BLaER1 treated with 17β-estradiol and CSF1 and Interleukin-3, amounts not matched to agents 10 nM and 100 nM (cell line): Measurements from ENCODE around the gene TEX2.

Source experiments
- H3K27ac ChIP-seq, 11 experiments: shearing (Covaris generic); formaldehyde crosslinking; 2 replicates each; pipeline ENCODE4 v1.8.1; 2022
- H3K27me3 ChIP-seq, 11 experiments: shearing (Covaris generic); formaldehyde crosslinking; 2 replicates each; pipeline ENCODE4 v1.8.1; 2022
- H3K36me3 ChIP-seq, 11 experiments: shearing (Covaris generic); formaldehyde crosslinking; 2 replicates each; pipeline ENCODE4 v1.8.1; 2022
- H3K4me1 ChIP-seq, 10 experiments: shearing (Covaris generic); formaldehyde crosslinking; 2 replicates each; pipeline ENCODE4 v1.8.1; 2022
- H3K4me2 ChIP-seq, 11 experiments: shearing (Covaris generic); formaldehyde crosslinking; 2 replicates each; pipeline ENCODE4 v1.8.1; 2022
- H3K4me3 ChIP-seq, 10 experiments: shearing (Covaris generic); formaldehyde crosslinking; 2 replicates each; pipeline ENCODE4 v1.8.1; 2022
- H3K9ac ChIP-seq, 11 experiments: shearing (Covaris generic); formaldehyde crosslinking; 2 replicates each; pipeline ENCODE4 v1.8.1; 2022
- H3K9me3 ChIP-seq, 11 experiments: shearing (Covaris generic); formaldehyde crosslinking; replicated peaks in 1 of 11; 2 replicates each; pipeline ENCODE4 v1.8.1; 2022
- H4K20me1 ChIP-seq, 11 experiments: shearing (Covaris generic); formaldehyde crosslinking; 2 replicates each; pipeline ENCODE4 v1.8.1; 2022
- Cebpa-rat ChIP-seq, 11 experiments: shearing (Covaris generic); IDR thresholded peaks; 2 replicates each; pipeline ENCODE4 v1.8.1; 2022

The TEX2 gene

GRCh38 chr17:64157669-64158180 is 105.3 kb downstream of the TEX2 start:
- H3K27ac ChIP-seq: no peak overlapping the region
- H3K9ac ChIP-seq: no peak overlapping the region
- no peak overlapping the region for H3K4me3 ChIP-seq
- H3K9me3 ChIP-seq: no peaks in the 10 kb centered on the region
- H3K4me1 ChIP-seq: peaks cover 22 to 43% (median 34%) of the 10 kb centered on the region in 10 experiments
- H3K36me3 ChIP-seq: peaks cover 11 to 58% (median 22%) of the 10 kb centered on the region in 11 experiments; a peak in 21 of 22 replicates
- no peaks in the 10 kb centered on the region for H4K20me1 ChIP-seq
- no peak for TF ChIP-seq Cebpa-rat (IDR thresholded peaks at IDR 0.05)
- no peak overlapping the region for H3K4me2 ChIP-seq
- no peaks in the 10 kb centered on the region for H3K27me3 ChIP-seq

GRCh38 chr17:64156670-64157069 is 106.4 kb downstream of the TEX2 start:
- H4K20me1 ChIP-seq: no peaks in the 10 kb centered on the region
- H3K9ac ChIP-seq: peak overlapping the region in 1 of 11 experiments; percentile 43; a peak in 2 of 22 replicates
- peaks cover 31 to 45% (median 37%) of the 10 kb centered on the region in 10 experiments for H3K4me1 ChIP-seq
- H3K9me3 ChIP-seq: no peaks in the 10 kb centered on the region
- peaks cover 12 to 62% (median 30%) of the 10 kb centered on the region in 11 experiments; a peak in 21 of 22 replicates for H3K36me3 ChIP-seq
- H3K27ac ChIP-seq: no peak overlapping the region
- H3K4me2 ChIP-seq: peak overlapping the region in 4 of 11 experiments; percentile 83 to 93 (median 87); a peak in 7 of 22 replicates
- no peak overlapping the region for H3K4me3 ChIP-seq
- TF ChIP-seq Cebpa-rat (IDR thresholded peaks at IDR 0.05): no peak
- H3K27me3 ChIP-seq: no peaks in the 10 kb centered on the region

DNA sequence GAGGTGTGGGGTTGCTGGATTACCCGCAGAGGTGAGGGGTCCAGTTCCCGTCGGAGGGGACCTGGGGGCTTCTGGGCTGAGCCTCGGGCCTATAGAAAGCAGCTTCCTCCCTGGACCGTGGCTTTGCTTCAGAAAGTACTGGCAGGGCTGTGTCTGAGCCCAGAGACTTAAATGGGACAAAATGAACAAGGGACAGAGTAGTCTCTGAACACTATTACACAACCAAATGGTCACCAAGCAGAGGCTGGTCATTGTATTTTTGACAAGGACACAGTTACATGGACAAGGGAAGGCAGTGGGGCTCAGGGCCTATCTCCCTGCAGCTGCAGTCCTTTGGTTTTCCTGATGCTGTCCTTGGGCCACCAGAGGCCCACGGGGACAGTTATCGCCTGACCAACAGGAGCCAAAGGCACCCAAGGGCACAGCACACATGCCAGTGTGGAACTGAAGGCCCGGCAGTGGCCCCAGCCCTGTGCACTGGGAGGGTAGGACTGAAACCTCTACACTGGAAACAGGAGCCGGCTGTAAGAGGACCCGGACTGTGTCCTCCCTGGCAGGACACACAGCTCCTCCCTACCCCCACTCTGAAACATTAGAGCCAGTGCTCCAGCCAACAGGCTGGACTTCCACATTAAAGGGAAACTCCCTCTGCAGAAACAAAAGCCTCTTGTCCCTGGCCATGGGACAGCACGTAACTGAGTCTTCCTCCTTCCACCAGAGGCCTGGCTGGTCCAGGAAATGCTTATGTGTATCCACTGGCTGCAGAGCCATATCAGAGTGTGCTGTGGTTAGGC is 107.1 kb downstream of the TEX2 start:
- H3K36me3 ChIP-seq: peaks cover 12 to 62% (median 32%) of the 10 kb centered on the region in 11 experiments; a peak in 21 of 22 replicates
- H3K4me1 ChIP-seq: peaks cover 31 to 45% (median 37%) of the 10 kb centered on the region in 10 experiments
- peak overlapping the region in 4 of 11 experiments; percentile 24 to 59 (median 37); a peak in 4 of 22 replicates for H3K9ac ChIP-seq
- no peaks in the 10 kb centered on the region for H4K20me1 ChIP-seq
- no peaks in the 10 kb centered on the region for H3K9me3 ChIP-seq
- H3K27me3 ChIP-seq: no peaks in the 10 kb centered on the region
- H3K4me2 ChIP-seq: peak overlapping the region; percentile 67 to 93 (median 77); a peak in 21 of 22 replicates
- peak overlapping the region in 7 of 11 experiments; percentile 30 to 64 (median 41); a peak in 7 of 22 replicates for H3K27ac ChIP-seq
- no peak for TF ChIP-seq Cebpa-rat (IDR thresholded peaks at IDR 0.05)
- H3K4me3 ChIP-seq: no peak overlapping the region; a peak in 1 of 20 replicates

GRCh38 chr17:64155129-64155528 is 107.9 kb downstream of the TEX2 start:
- Histone ChIP-seq H3K27me3 (no peaks in the 10 kb centered on the region), H3K9ac (peak overlapping the region in 9 of 11 experiments; percentile 17 to 59 (median 37); a peak in 13 of 22 replicates), H3K9me3 (no peaks in the 10 kb centered on the region), H3K4me2 (peak overlapping the region; percentile 67 to 93 (median 77)), H3K36me3 (peaks cover 19 to 62% (median 32%) of the 10 kb centered on the region in 11 experiments; a peak in 21 of 22 replicates), H3K27ac (peak overlapping the region in 9 of 11 experiments; percentile 11 to 64 (median 41); a peak in 16 of 22 replicates), H4K20me1 (no peaks in the 10 kb centered on the region), H3K4me3 (peak overlapping the region in 3 of 10 experiments; percentile 4 to 20 (median 6); a peak in 1 of 20 replicates), H3K4me1 (peaks cover 31 to 51% (median 40%) of the 10 kb centered on the region in 10 experiments)
- TF ChIP-seq Cebpa-rat (IDR thresholded peaks at IDR 0.05): no peak

DNA sequence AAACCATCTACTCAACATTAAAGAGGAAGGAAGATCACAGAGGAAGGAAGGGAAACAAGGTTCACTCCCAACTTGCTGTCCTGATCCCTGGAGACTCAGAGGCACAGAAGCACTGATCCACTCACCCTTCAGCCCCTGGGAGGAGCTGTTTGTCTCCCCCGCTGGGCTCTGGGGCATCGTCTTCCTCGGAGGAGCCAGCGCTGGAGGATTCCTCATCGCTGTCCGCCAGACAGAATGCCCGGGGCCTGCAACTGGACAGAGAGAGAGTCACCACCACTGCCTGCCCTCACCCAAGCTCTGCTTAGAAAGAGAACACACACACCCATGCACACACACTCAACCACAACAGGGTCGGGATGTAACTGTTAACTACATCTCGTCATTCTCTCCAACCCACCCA is 108.3 kb downstream of the TEX2 start:
- no peak for TF ChIP-seq Cebpa-rat (IDR thresholded peaks at IDR 0.05)
- no peaks in the 10 kb centered on the region for H3K9me3 ChIP-seq
- H4K20me1 ChIP-seq: no peaks in the 10 kb centered on the region
- peak overlapping the region in 9 of 11 experiments; percentile 11 to 64 (median 41); a peak in 17 of 22 replicates for H3K27ac ChIP-seq
- H3K27me3 ChIP-seq: no peaks in the 10 kb centered on the region
- peaks cover 31 to 54% (median 40%) of the 10 kb centered on the region in 10 experiments for H3K4me1 ChIP-seq
- peak overlapping the region; percentile 67 to 93 (median 77) for H3K4me2 ChIP-seq
- peak overlapping the region in 3 of 10 experiments; percentile 4 to 20 (median 6); a peak in 1 of 20 replicates for H3K4me3 ChIP-seq
- H3K9ac ChIP-seq: peak overlapping the region in 9 of 11 experiments; percentile 17 to 59 (median 37); a peak in 14 of 22 replicates
- peaks cover 22 to 62% (median 35%) of the 10 kb centered on the region in 11 experiments; a peak in 21 of 22 replicates for H3K36me3 ChIP-seq

DNA sequence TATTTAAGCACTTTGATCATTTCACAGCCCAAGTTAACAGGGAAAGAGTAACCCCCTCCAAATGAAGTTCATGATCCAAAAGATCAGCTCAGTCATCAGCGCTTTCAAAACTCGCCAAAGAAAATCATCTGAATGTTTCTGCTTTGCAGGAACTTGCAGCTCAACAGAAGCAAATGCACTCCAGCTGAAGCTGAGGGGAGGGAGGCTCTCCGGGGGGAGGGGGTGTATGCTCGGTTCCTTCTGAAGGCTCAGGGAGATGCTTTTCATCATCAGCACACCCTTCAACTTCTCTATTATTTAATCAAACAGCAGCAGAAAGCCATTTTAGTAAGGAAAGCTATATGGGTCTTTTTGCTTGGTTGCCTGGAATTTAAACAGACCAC is 108.8 kb downstream of the TEX2 start:
- Histone ChIP-seq H3K4me1 (peaks cover 31 to 54% (median 40%) of the 10 kb centered on the region in 10 experiments), H3K4me3 (0 out of 20 replicates have a peak overlapping the region, but pooled peaks of 2 of the 10 experiments have one; percentile 4 to 20), H4K20me1 (no peaks in the 10 kb centered on the region), H3K9ac (peak overlapping the region in 8 of 11 experiments; percentile 28 to 59 (median 40); a peak in 10 of 22 replicates), H3K4me2 (peak overlapping the region; percentile 67 to 93 (median 77)), H3K27ac (peak overlapping the region in 9 of 11 experiments; percentile 11 to 64 (median 41); a peak in 15 of 22 replicates), H3K27me3 (no peaks in the 10 kb centered on the region), H3K9me3 (no peaks in the 10 kb centered on the region), H3K36me3 (peaks cover 22 to 63% (median 39%) of the 10 kb centered on the region in 11 experiments; a peak in 21 of 22 replicates)
- no peak for TF ChIP-seq Cebpa-rat (IDR thresholded peaks at IDR 0.05)

DNA sequence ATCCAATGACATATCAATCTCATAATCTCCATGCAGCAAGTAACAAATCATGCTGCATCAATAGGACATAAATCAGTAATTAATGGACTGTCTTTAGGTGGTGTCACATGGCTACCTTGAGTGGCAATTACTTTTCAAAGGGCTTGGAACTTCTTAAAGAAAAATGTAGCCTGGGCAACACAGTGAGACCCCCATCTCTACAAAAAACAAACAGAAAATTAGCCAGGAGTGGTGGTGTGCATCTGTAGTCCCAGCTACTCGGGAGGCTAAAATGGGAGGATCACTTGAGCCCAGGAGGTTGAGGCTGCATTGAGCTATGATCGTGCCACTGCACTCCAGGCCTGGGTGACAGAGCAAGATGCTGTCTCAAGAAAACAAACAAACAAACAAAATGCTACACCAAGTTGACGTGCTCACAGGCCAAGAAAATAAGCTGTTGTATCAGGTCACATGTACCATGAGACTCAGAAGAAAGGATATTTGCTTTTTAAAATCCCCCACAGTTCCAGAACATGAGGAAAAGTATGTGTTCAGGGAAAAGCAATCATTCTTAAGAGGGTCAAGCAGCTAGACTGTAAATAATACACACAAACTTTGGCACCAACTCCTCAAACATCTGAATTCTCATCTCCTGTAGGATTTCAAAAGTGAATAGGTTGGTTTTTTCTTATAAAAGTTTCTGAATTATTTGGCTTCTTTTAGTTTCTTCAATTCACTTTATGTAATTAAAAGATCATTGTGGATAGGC is 109.3 kb downstream of the TEX2 start:
- Histone ChIP-seq H3K4me2 (peak overlapping the region; percentile 67 to 93 (median 77); a peak in 20 of 22 replicates), H3K27ac (peak overlapping the region in 5 of 11 experiments; percentile 4 to 64 (median 41); a peak in 7 of 22 replicates), H3K36me3 (peaks cover 27 to 61% (median 41%) of the 10 kb centered on the region in 11 experiments; a peak in 21 of 22 replicates), H4K20me1 (peaks cover 0 to under 1% (median 0%) of the 10 kb centered on the region in 11 experiments; a peak in 1 of 22 replicates), H3K27me3 (no peaks in the 10 kb centered on the region), H3K4me1 (peaks cover 31 to 54% (median 41%) of the 10 kb centered on the region in 10 experiments), H3K9me3 (no peaks in the 10 kb centered on the region), H3K9ac (peak overlapping the region in 5 of 11 experiments; percentile 2 to 46 (median 32); a peak in 5 of 22 replicates), H3K4me3 (no peak overlapping the region)
- TF ChIP-seq Cebpa-rat (IDR thresholded peaks at IDR 0.05): no peak
